Measurements from ENCODE around the gene CLMP.

CLMP gene

DNA sequence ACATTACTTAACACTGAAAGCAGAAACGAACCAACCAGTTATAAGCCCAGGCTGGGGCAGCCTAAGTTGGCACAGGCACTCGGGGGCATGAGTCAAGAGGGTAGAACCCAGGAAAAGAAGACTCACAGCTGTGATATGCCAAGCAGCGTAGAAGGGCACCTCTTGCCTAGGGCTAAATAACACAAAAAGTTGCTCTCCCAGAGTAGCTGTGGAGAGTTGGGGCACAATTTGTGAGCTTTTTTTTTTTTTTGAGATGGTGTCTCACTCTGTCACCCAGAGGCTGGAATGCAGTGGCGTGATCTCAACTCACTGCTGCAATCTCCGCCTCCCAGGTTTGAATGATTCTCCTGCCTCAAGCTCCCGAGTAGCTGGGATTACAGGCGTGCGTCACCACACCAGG is 8.8 kb downstream of the CLMP start:
- no peak for TF ChIP-seq CTCF (IDR thresholded peaks at IDR 0.05; ENCODE audit: low read depth, low read length, missing control alignments)
- no peak for DNase-seq (ENCODE audit: low read depth)
- no peak overlapping the region for H3K4me3 ChIP-seq (ENCODE audit: low read depth, low read length)

GRCh38 chr11:123185326-123185725 is 9.7 kb downstream of the CLMP start:
- no peak overlapping the region for H3K4me3 ChIP-seq (ENCODE audit: low read depth, low read length)
- no peak for TF ChIP-seq CTCF (IDR thresholded peaks at IDR 0.05; ENCODE audit: low read depth, low read length, missing control alignments)
- no peak for DNase-seq (ENCODE audit: low read depth)

- no peak overlapping the region for H3K4me3 ChIP-seq (ENCODE audit: low read depth, low read length)
- no peak for TF ChIP-seq CTCF (IDR thresholded peaks at IDR 0.05; ENCODE audit: low read depth, low read length, missing control alignments)
- DNase-seq (ENCODE audit: low read depth) = no peak
These were observed 10.5 kb downstream of the CLMP start for GRCh38 chr11:123184531-123184930.

GRCh38 chr11:123183391-123184099 is 11.5 kb downstream of the CLMP start:
- DNase-seq (ENCODE audit: low read depth) = no peak
- no peak for TF ChIP-seq CTCF (IDR thresholded peaks at IDR 0.05; ENCODE audit: low read depth, low read length, missing control alignments)
- H3K4me3 ChIP-seq (ENCODE audit: low read depth, low read length) = no peak overlapping the region

GRCh38 chr11:123181767-123182500 is 13.1 kb downstream of the CLMP start:
- DNase-seq (ENCODE audit: low read depth) = no peak
- no peak overlapping the region for H3K4me3 ChIP-seq (ENCODE audit: low read depth, low read length)
- no peak for TF ChIP-seq CTCF (IDR thresholded peaks at IDR 0.05; ENCODE audit: low read depth, low read length, missing control alignments)

GRCh38 chr11:123181075-123181474 is 14.0 kb downstream of the CLMP start:
- H3K4me3 ChIP-seq (ENCODE audit: low read depth, low read length) = no peak overlapping the region
- no peak for TF ChIP-seq CTCF (IDR thresholded peaks at IDR 0.05; ENCODE audit: low read depth, low read length, missing control alignments)
- DNase-seq (ENCODE audit: low read depth) = no peak
